Midbrain (tissue), 1 donor: ENCODE data around the gene FBXL7.
"Not testable (repeated sequence)": the region's sequence is repeated elsewhere in the genome, so short reads cannot be mapped to it uniquely, and the experiment has no call there.

Experiments
- DNase-seq: peaks from one replicate; lab custom pipeline; 2025; lab: John Stamatoyannopoulos, UW

FBXL7 gene

GRCh38 chr5:15807871-15808270 lies 307.9 kb downstream of the FBXL7 start:
- DNase-seq, result peak; percentile 48

GRCh38 chr5:15808577-15808976 lies 308.6 kb downstream of the FBXL7 start:
- DNase-seq, result no peak

GRCh38 chr5:15819617-15820016 lies 319.6 kb downstream of the FBXL7 start:
- no peak for DNase-seq

- no peak for DNase-seq
Measured at GRCh38 chr5:15821506-15821905, 321.5 kb downstream of the FBXL7 start.

GRCh38 chr5:15823398-15823797 lies 323.4 kb downstream of the FBXL7 start:
- no peak for DNase-seq

- no peak for DNase-seq
Measured at GRCh38 chr5:15827741-15828140, 327.8 kb downstream of the FBXL7 start.

- no peak for DNase-seq
Measured at GRCh38 chr5:15831408-15831807, 331.4 kb downstream of the FBXL7 start.

GRCh38 chr5:15833365-15833764 lies 333.4 kb downstream of the FBXL7 start:
- DNase-seq, result no peak

GRCh38 chr5:15834596-15835245 lies 334.7 kb downstream of the FBXL7 start:
- DNase-seq, result no peak

GRCh38 chr5:15835514-15835913 lies 335.5 kb downstream of the FBXL7 start:
- DNase-seq, result no peak

- no peak for DNase-seq
Measured at GRCh38 chr5:15837551-15838289, 337.7 kb downstream of the FBXL7 start.

- DNase-seq, result no peak
Measured at GRCh38 chr5:15844253-15844652, 344.3 kb downstream of the FBXL7 start.

GRCh38 chr5:15844871-15845270 lies 344.9 kb downstream of the FBXL7 start:
- DNase-seq, result no peak

- DNase-seq, result no peak
Measured at GRCh38 chr5:15850536-15850935, 350.6 kb downstream of the FBXL7 start.

- DNase-seq, result peak; percentile 20
Measured at GRCh38 chr5:15850939-15851341, 351.0 kb downstream of the FBXL7 start.

- no peak for DNase-seq
Measured at GRCh38 chr5:15852217-15852616, 352.2 kb downstream of the FBXL7 start.

- DNase-seq, result no peak
Measured at GRCh38 chr5:15852949-15853348, 353.0 kb downstream of the FBXL7 start.

- DNase-seq, result no peak
Measured at GRCh38 chr5:15858326-15858725, 358.3 kb downstream of the FBXL7 start.

GRCh38 chr5:15864536-15865215 lies 364.7 kb downstream of the FBXL7 start:
- no peak for DNase-seq

- not testable (repeated sequence) for DNase-seq
Measured at GRCh38 chr5:15872259-15872658, 372.3 kb downstream of the FBXL7 start.

GRCh38 chr5:15877914-15878313 lies 377.9 kb downstream of the FBXL7 start:
- DNase-seq, result no peak

- DNase-seq, result no peak
Measured at GRCh38 chr5:15880201-15880600, 380.2 kb downstream of the FBXL7 start.

- DNase-seq, result no peak
Measured at GRCh38 chr5:15885156-15885555, 385.2 kb downstream of the FBXL7 start.
